Activated CD8-positive, alpha-beta memory T cell treated with anti-CD3 and anti-CD28 coated beads, Interleukin-2, amount 50 U/mL, for 1 hour (primary cell): Measurements from ENCODE around the gene SPATA25.
"Not testable (repeated sequence)": the region's sequence is repeated elsewhere in the genome, so short reads cannot be mapped to it uniquely, and the experiment has no call there.

Experiments used
- DNase-seq: peaks from one replicate; pipeline ENCODE4 v3.0.0-alpha.2; 2020; ENCODE audit errors: extremely low read depth

SPATA25 gene, protein sequence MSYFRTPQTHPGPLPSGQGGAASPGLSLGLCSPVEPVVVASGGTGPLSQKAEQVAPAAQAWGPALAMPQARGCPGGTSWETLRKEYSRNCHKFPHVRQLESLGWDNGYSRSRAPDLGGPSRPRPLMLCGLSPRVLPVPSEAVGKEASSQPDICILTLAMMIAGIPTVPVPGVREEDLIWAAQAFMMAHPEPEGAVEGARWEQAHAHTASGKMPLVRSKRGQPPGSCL

DNA sequence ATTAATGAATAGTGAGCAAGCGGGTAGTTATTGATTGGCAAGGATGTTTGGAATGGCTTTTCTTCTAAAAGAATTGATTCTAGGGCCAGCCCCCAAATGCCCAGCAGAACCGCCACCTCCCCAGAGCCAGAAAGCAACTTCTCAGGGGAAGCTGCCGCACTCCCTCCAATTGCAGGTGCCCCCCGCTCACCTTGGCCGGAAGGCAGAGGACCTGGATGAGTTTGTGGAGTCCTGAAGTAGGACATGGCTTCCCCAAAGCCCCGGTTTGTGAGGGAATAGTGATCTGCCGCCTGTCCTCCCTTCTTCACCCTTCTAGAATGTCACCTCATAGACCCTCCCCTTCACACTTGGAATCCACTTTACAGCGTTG lies at the start of gene SPATA25:
Gene SPATA25, minus strand, starts transcription at position 277 of the 370 bp plus-strand sequence. Its CDS starts 32 bp downstream, at position 245.
- no peak for DNase-seq

DNA sequence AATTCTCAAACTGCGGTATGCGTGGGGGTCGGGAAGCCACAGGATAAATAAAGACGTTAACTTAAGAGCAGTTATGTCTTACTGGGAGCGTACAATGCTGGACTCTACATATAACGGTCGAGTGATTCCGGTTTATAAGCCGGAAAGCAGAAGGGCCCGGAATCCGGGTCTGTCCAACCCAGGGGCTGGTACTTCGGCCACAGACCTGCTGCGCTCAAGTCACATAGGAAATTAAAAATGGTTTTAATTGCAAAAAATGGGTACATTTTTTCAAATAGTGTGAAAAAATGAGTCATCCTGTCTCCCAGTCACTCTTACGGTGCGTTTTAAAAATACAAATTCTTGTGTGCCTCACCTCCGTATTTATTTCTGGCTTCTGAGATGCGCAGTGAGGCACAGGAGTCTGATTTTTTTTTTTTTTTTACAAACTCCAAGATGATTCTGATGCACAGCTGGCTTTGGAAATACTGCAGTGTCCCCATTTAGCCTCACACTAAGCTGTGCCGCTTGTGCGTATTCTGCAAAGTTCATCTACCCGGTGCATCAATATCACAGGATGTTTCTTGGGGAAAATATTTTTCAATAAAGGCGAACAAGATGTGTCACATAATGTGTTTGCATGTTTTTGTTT lies 48.1 kb upstream of the SPATA25 start:
- DNase-seq = no peak

DNA sequence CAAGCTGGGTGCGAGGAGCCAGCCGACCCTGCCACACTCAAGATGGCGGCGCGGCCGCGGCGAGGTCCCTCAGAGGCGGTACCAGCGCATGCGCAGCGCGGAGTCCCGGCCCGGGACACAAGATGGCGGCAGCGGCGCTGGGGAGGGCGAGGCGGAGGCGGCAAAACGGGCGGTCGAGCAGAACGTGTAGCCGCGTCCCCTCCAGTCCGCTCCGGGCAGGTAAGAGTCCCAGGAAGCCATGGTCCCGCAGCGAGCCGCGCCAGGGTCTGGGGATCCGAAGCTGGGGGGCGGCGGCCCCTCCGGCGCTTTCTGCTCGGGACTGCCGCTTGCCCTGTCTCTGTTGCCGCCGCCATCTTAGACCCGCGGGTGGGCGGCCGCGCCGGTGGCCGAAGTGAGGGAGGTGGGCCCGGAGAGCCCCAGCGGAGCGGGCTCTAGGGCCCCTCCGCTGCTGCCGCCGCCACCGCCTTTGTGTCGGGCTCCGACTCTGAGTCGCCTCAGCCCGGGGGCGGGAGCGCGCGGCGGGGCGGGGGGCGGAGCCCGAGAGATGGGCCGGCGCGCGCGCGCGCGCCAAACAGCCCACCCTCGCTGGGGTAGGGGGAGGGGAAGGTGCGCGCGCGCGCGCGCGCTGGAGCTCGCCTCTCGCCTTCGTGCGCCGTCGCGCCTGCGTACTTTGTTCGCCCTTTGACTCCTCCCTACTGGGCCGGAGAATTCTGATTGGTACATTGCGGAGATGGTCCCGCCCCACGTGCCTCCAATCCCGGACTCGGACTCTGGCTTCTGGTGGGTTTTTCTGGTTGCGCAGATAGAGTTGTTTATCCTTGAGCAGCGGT lies 47.4 kb upstream of the SPATA25 start, which contains the start of gene PCIF1:
Gene PCIF1, plus strand, starts transcription at position 98 of the 830 bp plus-strand sequence. CDS start 4,317 bp downstream, outside the sequence.
- peak; percentile 96 for DNase-seq

DNA sequence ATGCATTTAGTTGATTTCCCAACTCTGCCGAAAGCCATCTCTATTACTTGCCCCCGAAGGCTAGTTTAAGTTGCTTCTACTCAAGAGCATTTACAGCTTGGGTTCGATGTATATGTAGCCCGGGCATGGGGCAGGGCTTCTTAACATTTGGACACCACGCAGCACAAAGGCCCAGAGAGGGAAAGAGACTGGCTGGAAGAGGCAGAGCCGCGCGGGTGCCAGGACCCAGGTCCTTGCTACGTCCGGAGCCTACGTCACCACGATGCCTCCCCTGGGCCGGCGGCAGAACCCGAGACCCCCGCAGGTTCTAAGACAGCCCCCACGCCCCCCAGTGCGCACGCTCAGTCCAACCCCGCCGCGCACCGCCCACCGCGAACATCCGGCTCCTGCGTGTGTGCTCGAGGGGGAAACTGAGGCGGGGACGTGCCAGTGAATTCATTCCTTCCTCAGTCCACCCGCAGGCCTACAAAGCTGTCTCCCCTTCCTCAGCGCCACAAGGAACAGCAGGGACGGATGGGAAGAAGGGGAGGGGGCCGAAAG lies 46.7 kb upstream of the SPATA25 start:
- DNase-seq = no peak

DNA sequence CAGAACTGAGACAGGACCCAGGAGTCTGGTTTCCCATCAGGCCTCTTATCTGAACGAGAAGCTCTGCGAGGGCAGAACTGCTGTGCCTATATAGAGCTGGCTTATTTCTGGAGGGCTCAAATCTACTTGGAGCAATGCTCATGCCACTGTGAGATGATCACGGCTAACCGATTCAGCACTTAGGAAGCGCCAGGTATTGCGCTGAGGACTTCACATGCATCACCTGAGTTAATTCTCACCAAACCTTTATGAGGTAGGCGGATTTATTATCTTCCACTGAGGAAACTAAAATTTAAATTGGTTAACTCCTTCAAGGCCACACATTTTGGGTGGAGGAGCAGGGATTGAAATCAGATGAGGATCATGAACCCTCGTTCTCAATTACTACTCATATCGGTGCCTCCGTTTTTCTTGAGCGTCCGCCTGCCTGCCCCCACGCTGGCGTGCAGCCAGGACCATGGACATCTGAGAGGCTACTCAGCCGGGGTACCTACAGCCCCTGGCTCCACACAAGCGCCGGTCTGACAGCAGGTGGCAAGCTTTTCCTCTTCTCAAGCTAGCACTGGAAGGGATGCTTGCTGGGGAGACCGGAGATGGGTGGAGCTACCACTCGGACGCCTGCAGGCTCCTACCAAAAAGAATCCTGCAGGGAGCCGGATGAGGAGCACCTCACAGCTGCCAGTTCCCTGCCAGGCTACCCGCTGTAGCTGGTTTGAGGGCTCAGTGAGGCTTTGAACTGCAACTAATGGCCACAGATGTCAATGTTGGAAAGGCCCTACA lies 46.0 kb upstream of the SPATA25 start:
- no peak for DNase-seq

DNA sequence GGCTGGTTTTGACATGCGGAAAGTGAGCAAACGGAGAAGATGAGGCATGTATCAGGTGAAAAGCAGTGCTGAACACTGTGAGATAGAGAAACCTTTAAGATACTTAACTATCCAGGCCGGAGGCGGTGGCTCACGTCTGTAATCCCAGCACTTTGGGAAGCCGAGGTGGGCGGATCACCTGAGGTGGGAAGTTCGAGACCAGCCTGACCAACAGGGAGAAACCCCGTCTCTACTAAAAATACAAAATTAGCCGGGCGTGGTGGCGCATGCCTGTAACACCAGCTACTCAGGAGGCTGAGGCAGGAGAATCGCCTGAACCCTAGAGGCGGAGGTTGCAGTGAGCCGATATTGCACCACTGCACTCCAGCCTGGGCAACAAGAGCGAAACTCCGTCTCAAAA lies 44.3 kb upstream of the SPATA25 start:
- not testable (repeated sequence) for DNase-seq

DNA sequence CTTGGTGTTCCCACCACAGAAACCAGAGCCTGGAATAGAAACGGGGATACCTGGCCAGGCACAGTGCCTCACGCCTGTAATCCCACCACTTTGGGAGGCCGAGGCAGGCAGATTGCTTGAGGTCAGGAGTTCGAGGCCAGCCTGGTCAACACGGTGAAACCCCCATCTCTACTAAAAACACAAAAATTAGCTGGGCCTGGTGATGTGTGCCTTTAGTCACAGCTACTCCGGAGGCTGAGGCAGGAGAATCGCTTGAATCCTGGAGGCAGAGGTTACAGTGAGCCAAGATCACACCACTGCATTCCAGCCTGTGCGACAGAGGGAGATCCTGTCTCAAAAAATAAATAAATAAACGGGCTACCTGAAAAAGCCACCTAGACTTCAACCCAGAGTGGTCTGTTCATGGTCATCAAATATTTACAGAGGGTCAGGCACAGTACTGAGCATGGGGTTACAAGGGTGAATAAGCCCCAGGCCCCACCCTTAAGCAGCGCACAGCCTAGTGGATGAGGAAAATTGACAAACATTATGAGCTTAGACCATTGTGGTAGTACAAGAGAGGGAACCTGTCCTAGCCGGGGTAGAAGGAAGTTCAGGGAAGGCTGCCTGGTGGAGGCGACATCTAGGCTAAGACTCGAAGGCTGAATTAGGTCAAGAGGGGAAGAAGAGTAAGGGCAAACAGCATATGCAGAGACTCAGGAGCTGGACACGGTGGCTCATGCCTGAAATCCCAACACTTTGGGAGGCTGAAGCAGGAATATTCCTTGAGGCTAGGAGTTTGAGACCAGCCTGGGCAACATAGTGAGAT lies 39.9 kb upstream of the SPATA25 start:
- DNase-seq = no peak

DNA sequence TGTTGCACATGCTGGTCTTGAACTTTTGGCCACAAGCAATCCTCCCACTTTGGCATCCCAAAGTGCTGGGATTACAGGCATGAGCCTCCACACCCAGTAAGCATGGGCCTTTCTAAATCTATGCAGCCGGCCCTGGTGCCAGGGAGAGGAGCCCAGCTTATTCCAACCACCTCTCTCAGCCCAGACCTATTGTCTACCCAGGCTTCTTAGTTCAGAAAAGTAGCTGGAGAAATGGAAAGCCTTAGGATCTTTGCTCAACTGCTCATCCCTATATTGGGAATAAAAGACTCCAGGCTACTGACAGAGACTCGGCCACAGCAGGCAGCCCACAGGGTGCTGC lies 39.3 kb upstream of the SPATA25 start:
- no peak for DNase-seq

DNA sequence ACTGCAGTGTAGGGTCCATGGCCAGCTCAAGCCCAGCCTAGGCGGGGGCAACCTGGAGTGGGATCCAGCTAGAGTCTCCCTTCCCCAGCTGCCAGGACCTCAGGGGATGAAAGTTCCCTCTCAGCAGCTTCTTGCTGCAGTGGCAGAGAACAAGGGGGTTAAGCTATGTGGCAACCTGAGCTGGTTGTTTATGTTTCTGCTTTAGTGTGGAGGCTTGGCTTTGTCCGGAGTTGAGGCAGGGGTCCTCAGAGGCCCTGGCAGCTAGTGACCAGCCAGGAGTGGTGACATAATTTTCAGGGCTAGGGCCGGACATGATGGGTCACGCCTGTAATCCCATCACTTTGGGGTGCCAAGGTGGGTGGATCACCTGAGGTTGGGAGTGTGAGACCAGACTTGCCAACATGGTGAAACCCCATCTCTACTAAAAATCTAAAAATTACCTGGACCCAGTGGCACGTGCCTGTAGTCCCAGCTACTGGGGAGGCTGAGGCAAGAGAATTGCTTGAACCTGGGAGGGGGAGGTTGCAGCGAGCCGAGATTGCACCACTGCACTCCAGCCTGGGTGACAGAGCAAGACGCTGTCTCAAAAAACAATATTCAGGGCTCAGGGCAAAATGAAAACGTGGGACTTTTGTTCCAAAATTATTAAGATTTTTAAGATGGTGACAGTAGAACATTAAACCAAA lies 38.5 kb upstream of the SPATA25 start:
- DNase-seq = no peak

DNA sequence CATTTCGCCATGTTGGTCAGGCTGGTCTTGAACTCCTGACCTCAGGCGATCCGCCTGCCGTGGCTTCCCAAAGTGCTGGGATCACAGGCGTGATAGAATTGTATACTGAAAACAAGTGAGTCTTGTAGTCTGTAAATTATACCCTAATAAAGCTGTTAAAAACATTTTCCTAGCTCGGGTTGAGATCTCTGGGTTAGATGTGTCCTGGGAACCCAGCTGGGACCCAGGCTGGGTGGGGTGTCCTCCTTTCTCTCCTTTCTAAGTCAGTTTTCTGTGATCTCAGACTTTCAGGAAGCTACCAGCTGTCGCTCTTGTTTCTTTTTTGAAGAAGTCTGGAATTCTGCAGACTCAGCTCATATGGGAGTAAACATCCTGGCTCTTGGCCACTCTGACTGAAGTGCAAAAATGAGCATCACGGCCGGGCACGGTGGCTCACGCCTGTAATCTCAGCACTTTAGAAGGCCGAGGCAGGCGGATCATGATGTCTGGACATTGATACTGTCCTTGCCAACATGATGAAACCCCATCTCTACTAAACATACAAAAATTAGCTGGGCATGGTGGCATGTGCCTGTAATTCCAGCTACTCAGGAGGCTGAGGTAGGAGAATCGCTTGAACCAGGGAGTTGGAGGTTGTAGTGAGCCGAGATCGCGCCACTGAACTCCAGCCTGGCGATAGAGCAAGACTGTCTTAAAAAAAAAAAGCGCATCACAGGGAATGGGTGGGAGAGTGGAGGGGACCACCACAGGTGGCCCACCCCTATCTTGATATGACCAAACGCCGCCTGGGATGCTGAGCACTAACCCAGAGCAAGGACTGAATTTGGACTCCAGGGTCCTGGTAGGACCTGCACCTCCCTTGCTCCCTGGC lies 37.2 kb upstream of the SPATA25 start:
- no peak for DNase-seq

DNA sequence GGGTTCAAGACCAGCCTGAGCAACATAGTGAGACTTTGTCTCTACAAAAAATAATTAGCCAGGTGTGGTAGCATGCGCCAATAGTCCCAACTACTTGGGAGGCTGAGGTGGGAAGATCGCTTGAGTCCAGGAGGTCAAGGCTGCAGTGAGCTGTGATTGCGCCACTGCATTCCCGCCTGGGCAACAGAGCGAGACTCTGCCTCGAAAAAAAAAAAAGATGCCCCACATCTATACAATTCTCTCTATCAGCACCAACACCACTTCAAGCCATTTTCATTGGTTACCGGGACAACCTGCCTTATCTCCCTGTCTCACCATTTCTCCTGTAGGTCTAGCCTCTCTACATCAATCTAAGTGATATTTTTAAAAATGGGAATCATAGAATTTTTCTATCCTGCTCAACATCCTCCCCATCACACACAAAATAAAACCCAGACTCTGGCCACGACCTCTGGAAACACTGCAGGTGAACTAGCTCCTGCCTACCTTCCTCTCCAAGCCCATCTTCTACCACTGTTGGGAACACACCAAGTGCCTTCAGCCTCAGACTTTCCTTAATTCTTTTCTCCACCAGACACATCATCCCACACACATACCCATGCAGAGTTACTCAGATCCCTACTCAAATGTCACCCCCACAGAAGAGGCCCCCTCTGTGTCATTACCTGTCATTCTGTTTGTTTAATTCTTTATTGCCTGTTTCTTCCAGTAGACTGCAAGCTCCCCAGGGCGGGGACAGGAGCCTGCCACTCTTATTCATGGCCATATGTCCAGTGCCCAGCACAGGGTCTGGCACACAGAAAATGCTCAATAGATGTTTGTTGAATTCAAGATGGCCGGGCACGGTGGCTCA lies 34.1 kb upstream of the SPATA25 start:
- no peak for DNase-seq

DNA sequence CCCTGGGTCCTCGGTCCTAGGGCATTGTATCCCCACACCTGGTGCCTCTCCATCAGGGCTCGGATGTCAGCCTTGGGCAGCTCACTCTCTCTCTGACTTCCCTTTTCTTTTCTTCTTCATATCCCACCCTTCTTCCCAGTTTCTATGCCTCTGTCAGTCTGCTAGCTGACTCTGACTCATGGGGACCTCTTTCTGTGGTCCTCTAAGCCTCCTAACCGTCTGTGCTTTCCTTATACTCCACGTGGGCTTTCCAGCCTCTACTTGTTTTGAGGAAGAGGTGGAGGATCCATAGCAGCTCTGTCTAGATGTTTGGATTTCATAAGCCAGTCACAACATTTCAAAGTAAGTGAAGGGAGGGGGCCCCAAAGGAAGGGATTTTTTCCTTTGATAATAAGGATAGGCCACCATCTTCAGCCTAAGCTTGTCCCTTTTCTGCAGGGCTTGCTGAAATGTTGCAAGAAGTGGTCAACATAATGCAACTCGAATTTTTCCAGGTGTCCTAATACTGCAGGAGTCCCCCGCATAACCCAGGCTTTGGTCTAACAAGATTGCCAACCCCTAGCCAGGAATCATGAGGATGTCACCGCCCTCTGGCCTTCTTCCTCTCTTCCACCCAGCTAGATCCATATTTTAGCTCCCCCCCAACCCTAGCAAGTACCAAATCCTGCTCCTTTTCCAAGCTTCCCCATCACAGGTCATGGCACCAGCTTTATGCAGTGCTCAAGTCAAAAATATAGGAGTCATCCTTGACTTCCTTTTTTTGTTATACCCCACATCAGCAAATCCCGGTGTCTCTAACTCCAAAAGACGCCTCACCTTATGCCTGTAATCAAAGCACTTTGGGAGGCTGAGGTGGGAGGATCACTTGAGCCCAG lies 33.3 kb upstream of the SPATA25 start:
- DNase-seq = no peak

DNA sequence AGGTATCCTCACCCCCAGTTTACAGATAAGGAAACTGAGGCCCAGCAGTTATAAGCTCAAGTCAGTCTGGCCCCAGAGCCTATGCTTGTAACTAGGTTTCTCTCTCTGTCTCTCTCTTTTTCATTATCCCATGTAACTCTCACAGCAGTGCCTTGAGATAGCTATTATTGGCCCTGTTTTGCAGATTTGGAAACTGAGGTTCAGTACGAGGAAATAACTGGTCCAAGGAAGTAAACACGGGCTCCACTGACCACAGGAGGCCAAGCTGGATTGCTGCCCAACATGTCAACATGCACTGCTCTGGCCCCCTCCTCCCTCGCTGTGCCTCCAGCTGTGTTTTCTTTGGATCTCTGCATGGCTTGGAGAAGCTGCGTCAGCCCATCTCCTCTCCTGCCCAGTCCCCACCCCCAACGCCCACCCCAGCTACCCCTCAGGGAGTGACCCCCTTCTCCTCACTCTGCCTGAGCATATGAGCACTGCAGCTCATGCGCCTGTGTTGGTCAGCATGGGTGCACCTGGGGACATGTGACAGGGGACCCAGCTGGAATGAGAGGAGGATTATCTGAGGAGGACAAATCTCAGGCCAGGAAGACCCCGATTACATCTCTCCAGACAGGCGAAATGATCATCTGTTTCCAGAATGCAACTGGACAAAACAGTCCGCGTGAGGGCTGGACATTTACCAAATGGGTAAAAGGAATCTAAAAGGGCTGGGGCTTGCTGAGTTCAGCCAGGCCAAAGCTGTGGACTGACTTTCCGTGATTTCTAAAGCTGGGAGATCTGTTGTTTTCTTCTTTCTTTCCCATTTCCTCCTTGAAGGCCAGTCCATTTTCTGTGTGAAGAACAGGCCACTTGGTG lies 32.3 kb upstream of the SPATA25 start:
- no peak for DNase-seq

DNA sequence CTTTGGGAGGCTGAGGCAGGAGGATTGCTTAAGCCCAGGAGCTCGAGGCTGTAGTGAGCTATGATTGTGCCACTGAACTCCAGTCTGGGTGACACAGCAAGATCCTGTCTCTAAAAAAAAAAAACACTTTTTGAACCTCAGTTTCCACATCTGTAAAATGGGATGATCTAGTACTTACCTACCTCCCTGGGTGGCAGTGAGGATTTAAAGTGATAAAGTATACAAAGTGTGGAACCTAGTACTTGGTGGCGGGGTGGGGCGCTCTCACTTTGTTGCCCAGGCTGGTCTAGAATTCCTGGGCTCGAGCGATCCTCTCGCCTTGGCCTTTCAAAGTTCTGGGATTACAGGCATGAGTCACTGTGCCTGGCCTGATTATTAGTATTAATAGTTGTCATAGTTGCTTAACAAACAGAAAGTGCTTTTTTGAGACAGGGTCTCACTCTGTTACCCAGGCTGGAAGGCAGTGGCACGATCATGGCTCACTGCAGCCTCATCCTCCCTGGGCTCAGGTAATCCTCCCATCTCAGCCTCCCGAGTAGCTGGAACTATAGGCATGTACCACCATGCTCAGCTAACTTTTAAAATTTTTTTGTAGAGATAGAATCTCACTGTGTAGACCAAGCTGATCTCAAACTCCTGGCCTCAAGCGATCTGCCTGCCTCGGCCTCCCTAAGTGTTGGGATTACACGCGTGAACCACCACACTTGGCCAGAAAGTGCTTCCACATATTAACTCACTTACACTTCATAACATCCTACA lies 31.5 kb upstream of the SPATA25 start:
- DNase-seq = no peak

DNA sequence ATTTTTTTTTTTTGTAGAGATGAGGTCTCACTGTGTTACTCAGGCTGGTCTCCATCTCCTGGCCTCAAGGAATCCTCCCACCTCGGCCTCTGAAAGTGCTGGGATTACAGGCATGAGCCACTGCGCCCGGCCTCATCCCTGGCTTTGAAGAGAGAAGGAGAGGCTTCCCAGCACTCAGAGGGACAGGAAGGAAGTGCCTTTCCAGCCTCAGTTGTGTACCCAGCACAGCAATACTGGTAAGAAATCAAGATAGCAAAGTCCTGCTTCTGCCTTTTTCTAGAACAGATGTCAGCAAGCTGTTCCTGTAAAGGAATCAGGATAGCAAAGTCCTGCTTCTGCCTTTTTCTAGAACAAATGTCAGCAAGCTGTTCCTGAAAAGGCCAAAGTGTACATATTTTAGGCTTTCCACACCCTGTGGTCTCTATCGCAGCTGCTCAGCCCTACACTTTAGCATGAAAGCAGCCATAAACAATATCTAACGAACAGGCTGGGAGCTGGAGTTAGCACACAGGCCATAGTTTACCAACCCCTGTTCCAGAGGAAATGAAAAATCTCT lies 30.8 kb upstream of the SPATA25 start:
- DNase-seq = no peak

DNA sequence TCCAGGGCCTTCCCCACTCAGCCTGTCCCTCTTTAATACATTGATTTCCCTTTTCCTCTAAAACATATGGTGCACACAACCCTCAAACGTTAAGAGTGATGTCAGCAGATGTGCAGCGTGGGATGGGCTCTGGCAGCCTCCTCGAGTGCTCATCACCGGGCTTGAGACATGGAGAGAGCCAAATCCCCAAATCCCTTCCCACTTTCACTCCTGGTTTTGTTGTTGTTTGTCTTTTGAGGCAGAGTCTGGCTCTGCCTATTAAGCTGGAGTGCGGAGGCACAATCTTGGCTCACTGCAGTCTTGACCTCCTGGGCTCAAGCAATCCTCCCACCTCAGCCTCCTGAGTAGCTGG lies 30.3 kb upstream of the SPATA25 start:
- no peak for DNase-seq
